ENCODE data around the gene GLRA3.

- TF ChIP-seq, protein P1, sequence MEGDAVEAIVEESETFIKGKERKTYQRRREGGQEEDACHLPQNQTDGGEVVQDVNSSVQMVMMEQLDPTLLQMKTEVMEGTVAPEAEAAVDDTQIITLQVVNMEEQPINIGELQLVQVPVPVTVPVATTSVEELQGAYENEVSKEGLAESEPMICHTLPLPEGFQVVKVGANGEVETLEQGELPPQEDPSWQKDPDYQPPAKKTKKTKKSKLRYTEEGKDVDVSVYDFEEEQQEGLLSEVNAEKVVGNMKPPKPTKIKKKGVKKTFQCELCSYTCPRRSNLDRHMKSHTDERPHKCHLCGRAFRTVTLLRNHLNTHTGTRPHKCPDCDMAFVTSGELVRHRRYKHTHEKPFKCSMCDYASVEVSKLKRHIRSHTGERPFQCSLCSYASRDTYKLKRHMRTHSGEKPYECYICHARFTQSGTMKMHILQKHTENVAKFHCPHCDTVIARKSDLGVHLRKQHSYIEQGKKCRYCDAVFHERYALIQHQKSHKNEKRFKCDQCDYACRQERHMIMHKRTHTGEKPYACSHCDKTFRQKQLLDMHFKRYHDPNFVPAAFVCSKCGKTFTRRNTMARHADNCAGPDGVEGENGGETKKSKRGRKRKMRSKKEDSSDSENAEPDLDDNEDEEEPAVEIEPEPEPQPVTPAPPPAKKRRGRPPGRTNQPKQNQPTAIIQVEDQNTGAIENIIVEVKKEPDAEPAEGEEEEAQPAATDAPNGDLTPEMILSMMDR (IDR thresholded peaks at IDR 0.05): peak in 1 of 3 experiments; percentile 27
- no peak for TF ChIP-seq POLR2AphosphoS5 (IDR thresholded peaks at IDR 0.05; ENCODE audit: insufficient read depth in 1 of 2, low read depth in 1 of 2)
Observed at GRCh38 chr4:174714393-174715211, 114.4 kb downstream of the GLRA3 start.

Measured in vagina (tissue), 2 donors.